GM19467 (cell line): ENCODE results near the gene ROBO1.

Experiments used
- ATAC-seq: cut with Tn5 transposase; IDR thresholded peaks from one replicate; pipeline ENCODE4 v1.9.1; 2021; ENCODE audit warnings: mild to moderate bottlenecking, moderate library complexity; ENCODE audit not compliant: unreplicated experiment

ROBO1 gene

GRCh38 chr3:78992830-78993229, 775.0 kb downstream of the ROBO1 start:
- ATAC-seq: no peak

- ATAC-seq: no peak
Observed at GRCh38 chr3:78992400-78992799, 775.4 kb downstream of the ROBO1 start.

- ATAC-seq: no peak
Observed at GRCh38 chr3:78991656-78992055, 776.1 kb downstream of the ROBO1 start.

GRCh38 chr3:78990156-78990555, 777.6 kb downstream of the ROBO1 start:
- ATAC-seq: no peak

- no peak for ATAC-seq
Observed at GRCh38 chr3:78988324-78988723, 779.5 kb downstream of the ROBO1 start.

GRCh38 chr3:78986416-78987101, 781.2 kb downstream of the ROBO1 start:
- no peak for ATAC-seq

GRCh38 chr3:78985981-78986380, 781.8 kb downstream of the ROBO1 start:
- no peak for ATAC-seq

- no peak for ATAC-seq
Observed at GRCh38 chr3:78979028-78979427, 788.8 kb downstream of the ROBO1 start.

GRCh38 chr3:78978037-78978436, 789.8 kb downstream of the ROBO1 start:
- no peak for ATAC-seq

GRCh38 chr3:78977073-78977472, 790.7 kb downstream of the ROBO1 start:
- ATAC-seq: no peak

GRCh38 chr3:78976200-78976599, 791.6 kb downstream of the ROBO1 start:
- ATAC-seq: no peak

- ATAC-seq: no peak
Observed at GRCh38 chr3:78974181-78974790, 793.5 kb downstream of the ROBO1 start.

GRCh38 chr3:78972617-78973301, 795.0 kb downstream of the ROBO1 start:
- ATAC-seq: no peak

GRCh38 chr3:78970656-78971055, 797.1 kb downstream of the ROBO1 start:
- ATAC-seq: no peak

GRCh38 chr3:78969483-78969882, 798.3 kb downstream of the ROBO1 start:
- ATAC-seq: no peak

- ATAC-seq: no peak
Observed at GRCh38 chr3:78967061-78967460, 800.7 kb downstream of the ROBO1 start.

- ATAC-seq: no peak
Observed at GRCh38 chr3:78963771-78964170, 804.0 kb downstream of the ROBO1 start.

- ATAC-seq: no peak
Observed at GRCh38 chr3:78957456-78957855, 810.3 kb downstream of the ROBO1 start.

- ATAC-seq: no peak
Observed at GRCh38 chr3:78951342-78951945, 816.4 kb downstream of the ROBO1 start.

GRCh38 chr3:78941587-78941986, 826.2 kb downstream of the ROBO1 start:
- no peak for ATAC-seq

GRCh38 chr3:78940626-78941025, 827.2 kb downstream of the ROBO1 start:
- no peak for ATAC-seq

- no peak for ATAC-seq
Observed at GRCh38 chr3:78940128-78940527, 827.7 kb downstream of the ROBO1 start.
